Measurements from ENCODE around the gene PLD4.

The PLD4 gene

DNA sequence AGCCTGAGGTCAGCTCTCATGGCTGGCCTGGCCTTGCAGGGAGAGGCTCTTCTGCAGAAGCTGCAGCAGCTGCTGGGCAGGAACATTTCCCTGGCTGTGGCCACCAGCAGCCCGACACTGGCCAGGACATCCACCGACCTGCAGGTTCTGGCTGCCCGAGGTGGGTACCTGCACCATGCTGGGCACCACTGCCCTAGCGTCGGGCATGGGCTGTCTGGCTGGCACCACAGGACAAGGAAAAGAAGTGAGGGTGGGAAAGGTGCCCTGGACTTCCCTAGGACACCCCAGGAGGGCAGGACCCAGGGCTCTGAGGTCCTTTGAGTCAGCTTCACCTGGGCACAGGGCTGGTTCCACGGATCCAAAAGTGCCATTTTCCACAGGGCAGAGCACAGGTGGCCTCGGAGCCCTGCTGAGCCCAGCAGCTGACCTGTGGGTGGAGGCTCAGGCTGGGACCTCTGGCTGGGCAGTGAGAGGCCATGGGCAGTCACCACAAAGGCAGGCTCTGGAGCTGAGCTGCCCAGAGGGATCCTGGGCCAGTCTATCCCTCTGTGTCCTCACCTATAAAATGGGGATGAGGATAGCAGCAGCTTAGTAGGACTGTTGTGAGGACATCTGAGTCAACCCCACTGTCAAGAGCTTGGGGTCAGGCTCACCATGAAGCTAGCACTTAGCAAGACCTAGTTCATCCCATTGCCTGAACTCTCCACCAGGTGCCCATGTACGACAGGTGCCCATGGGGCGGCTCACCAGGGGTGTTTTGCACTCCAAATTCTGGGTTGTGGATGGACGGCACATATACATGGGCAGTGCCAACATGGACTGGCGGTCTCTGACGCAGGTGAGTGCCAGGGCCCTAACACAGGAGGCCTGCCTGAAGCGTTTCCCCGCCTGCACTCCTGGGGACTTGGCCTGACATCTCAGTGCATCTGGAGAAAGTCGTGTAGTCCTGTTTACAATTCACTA is 4.9 kb downstream of the PLD4 start:
- Histone ChIP-seq H4K20me1 (ENCODE audit: control insufficient read depth, insufficient read depth, low read depth, low read length) (no peaks in the 10 kb centered on the region), H3K9me3 (ENCODE audit: control insufficient read depth, insufficient read depth, low read length) (no peaks in the 10 kb centered on the region), H3K79me2 (ENCODE audit: control insufficient read depth, low read length) (0 out of 2 replicates have a peak, but pooled peaks cover 4% of the 10 kb centered on the region), H3K27me3 (ENCODE audit: control insufficient read depth, low read length) (peaks cover 3% of the 10 kb centered on the region; the same call in 1 of the 2 replicates), H3K9me2 (replicated peaks; ENCODE audit: control insufficient read depth, low read length) (no peaks in the 10 kb centered on the region), H3K4me2 (ENCODE audit: low read length) (no peak overlapping the region), H3F3A (ENCODE audit: control insufficient read depth, insufficient read depth) (peaks cover 8% of the 10 kb centered on the region; the same call in 1 of the 2 replicates), H3K27ac (ENCODE audit: low read depth, low read length) (no peak overlapping the region), H3K4me3 (ENCODE audit: low read length) (no peak overlapping the region), H3K4me1 (ENCODE audit: control insufficient read depth, low read length) (peaks cover 41% of the 10 kb centered on the region), H3K36me3 (ENCODE audit: control insufficient read depth, low read length) (no peaks in the 10 kb centered on the region)
- TF ChIP-seq EZH2phosphoT487 (IDR thresholded peaks at IDR 0.05; ENCODE audit: borderline replicate concordance, low read length), result no peak
- TF ChIP-seq, protein P1, sequence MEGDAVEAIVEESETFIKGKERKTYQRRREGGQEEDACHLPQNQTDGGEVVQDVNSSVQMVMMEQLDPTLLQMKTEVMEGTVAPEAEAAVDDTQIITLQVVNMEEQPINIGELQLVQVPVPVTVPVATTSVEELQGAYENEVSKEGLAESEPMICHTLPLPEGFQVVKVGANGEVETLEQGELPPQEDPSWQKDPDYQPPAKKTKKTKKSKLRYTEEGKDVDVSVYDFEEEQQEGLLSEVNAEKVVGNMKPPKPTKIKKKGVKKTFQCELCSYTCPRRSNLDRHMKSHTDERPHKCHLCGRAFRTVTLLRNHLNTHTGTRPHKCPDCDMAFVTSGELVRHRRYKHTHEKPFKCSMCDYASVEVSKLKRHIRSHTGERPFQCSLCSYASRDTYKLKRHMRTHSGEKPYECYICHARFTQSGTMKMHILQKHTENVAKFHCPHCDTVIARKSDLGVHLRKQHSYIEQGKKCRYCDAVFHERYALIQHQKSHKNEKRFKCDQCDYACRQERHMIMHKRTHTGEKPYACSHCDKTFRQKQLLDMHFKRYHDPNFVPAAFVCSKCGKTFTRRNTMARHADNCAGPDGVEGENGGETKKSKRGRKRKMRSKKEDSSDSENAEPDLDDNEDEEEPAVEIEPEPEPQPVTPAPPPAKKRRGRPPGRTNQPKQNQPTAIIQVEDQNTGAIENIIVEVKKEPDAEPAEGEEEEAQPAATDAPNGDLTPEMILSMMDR (IDR thresholded peaks at IDR 0.05; ENCODE audit: low read depth, low read length, poor library complexity, severe bottlenecking), result no peak

DNA sequence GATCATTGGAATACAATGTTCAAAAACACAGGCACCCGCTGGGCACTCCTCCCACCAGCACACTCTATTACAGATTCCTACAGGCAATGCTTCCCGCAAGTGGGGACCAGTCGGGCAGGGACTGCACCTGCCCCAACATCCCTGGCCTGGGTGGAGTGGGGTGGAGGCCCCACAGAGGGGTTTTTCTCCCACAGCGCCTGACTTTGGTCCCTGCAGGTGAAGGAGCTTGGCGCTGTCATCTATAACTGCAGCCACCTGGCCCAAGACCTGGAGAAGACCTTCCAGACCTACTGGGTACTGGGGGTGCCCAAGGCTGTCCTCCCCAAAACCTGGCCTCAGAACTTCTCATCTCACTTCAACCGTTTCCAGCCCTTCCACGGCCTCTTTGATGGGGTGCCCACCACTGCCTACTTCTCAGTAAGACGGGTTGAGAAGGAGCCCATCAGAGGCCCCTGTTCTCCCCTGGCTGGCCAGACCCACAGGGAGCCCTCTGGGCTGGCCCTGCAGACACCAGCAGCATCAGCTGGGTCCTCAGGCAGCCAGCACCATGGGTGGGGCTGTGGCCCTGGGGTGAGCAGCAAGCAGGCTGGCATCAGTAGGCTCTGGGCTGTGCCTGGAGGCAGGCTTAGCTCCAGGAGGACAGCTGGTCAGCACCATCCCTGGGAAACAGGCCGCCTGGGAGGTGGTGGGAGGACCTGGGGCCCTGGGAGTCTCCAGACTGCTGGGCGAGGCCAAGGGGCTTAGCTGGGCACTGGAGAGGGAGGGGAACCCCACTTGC is 6.0 kb downstream of the PLD4 start:
- no peak overlapping the region for H3K4me3 ChIP-seq (ENCODE audit: low read length)
- H3K4me1 ChIP-seq (ENCODE audit: control insufficient read depth, low read length), result peaks cover 29% of the 10 kb centered on the region
- H3K9me2 ChIP-seq (replicated peaks; ENCODE audit: control insufficient read depth, low read length), result no peaks in the 10 kb centered on the region
- no peak overlapping the region for H3K4me2 ChIP-seq (ENCODE audit: low read length)
- H3K36me3 ChIP-seq (ENCODE audit: control insufficient read depth, low read length), result no peaks in the 10 kb centered on the region
- no peaks in the 10 kb centered on the region for H4K20me1 ChIP-seq (ENCODE audit: control insufficient read depth, insufficient read depth, low read depth, low read length)
- H3F3A ChIP-seq (ENCODE audit: control insufficient read depth, insufficient read depth), result peaks cover 6% of the 10 kb centered on the region; the same call in 1 of the 2 replicates
- 0 out of 2 replicates have a peak, but pooled peaks cover 3% of the 10 kb centered on the region for H3K79me2 ChIP-seq (ENCODE audit: control insufficient read depth, low read length)
- no peak overlapping the region for H3K27ac ChIP-seq (ENCODE audit: low read depth, low read length)
- TF ChIP-seq, protein P1 (IDR thresholded peaks at IDR 0.05; ENCODE audit: low read depth, low read length, poor library complexity, severe bottlenecking), result no peak
- no peaks in the 10 kb centered on the region for H3K9me3 ChIP-seq (ENCODE audit: control insufficient read depth, insufficient read depth, low read length)
- H3K27me3 ChIP-seq (ENCODE audit: control insufficient read depth, low read length), result peaks cover 3% of the 10 kb centered on the region; the same call in 1 of the 2 replicates

DNA sequence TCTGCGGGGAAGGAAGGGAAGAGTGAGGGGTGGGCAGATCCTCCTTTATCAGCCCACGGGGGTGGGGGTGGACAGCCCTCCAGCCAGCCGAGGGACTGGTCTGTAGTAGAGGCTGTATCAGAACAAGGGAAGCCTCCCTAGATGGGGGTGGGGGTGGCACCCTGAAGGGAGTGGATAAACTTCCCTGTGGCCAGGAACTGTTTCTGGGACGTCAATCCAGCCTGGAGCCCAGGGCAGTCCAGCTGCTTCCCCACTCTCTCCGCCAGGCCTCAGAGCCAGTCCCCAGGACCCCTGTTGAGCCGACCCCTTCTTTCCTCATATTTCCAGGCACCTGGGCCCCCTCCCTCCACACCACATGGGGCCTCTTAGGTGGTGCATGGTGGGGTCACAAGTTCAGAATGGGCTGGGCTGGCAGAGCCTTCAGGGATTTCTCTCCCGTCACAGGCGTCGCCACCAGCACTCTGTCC is 6.7 kb downstream of the PLD4 start:
- H3K79me2 ChIP-seq (ENCODE audit: control insufficient read depth, low read length), result no peaks in the 10 kb centered on the region
- peaks cover 3% of the 10 kb centered on the region; the same call in 1 of the 2 replicates for H3K27me3 ChIP-seq (ENCODE audit: control insufficient read depth, low read length)
- no peak overlapping the region for H3K4me2 ChIP-seq (ENCODE audit: low read length)
- peaks cover 4% of the 10 kb centered on the region; the same call in 1 of the 2 replicates for H3F3A ChIP-seq (ENCODE audit: control insufficient read depth, insufficient read depth)
- no peaks in the 10 kb centered on the region for H3K36me3 ChIP-seq (ENCODE audit: control insufficient read depth, low read length)
- H3K4me3 ChIP-seq (ENCODE audit: low read length), result no peak overlapping the region
- H3K27ac ChIP-seq (ENCODE audit: low read depth, low read length), result no peak overlapping the region
- H3K9me3 ChIP-seq (ENCODE audit: control insufficient read depth, insufficient read depth, low read length), result no peaks in the 10 kb centered on the region
- H4K20me1 ChIP-seq (ENCODE audit: control insufficient read depth, insufficient read depth, low read depth, low read length), result no peaks in the 10 kb centered on the region
- no peaks in the 10 kb centered on the region for H3K9me2 ChIP-seq (replicated peaks; ENCODE audit: control insufficient read depth, low read length)
- peaks cover 23% of the 10 kb centered on the region for H3K4me1 ChIP-seq (ENCODE audit: control insufficient read depth, low read length)
- no peak for TF ChIP-seq EZH2phosphoT487 (IDR thresholded peaks at IDR 0.05; ENCODE audit: borderline replicate concordance, low read length)
- TF ChIP-seq, protein P1 (IDR thresholded peaks at IDR 0.05; ENCODE audit: low read depth, low read length, poor library complexity, severe bottlenecking), result no peak
